ENCODE data around the gene MYO1D. TPM values are rescaled to one million over a fixed set of nuclear protein-coding genes. Genes with fewer than 3 reads are reported as not detected.

The MYO1D gene
- total and polyA plus RNA-seq, 2 donors (not counting 3 experiments of a cell fraction or from before 2014, with no cell fraction given), result 37.8 to 85.5 TPM

DNA sequence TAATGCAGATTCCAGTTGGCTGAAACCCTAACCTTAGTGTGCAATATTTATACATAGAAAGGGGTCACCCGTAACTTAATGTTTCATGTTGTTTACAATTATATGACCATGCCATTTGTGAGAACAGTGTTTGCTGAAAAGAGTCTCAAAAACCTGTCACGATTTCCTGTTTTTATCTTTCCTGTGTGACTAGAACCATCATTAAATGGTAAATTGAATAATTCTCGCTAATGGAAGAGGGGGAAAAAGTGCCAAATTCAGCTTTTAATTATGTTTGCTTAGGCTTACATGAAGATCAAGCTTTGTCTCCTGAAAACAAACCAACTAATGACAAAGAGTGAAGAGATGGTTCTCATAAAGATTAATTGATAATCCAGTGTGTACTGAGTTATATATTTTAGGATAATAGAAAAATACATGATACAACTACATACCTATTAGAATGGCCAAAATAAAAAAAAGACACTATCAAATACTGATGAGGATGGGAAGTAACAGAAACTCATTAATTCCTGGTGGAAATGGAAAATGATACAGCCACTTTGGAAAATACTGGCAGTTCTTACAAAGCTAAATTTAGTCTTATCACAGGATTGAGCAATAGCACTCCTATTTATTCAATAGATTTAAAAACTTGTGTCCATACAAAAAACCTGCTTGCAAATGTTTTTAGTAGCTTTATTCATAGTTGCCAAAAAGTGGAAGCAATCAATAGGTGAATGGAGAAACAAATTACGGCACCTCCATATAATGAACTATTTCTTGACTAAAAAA, 248.5 kb downstream of the MYO1D start:
- intact Hi-C loops (cut with micrococcal nuclease) (no loop called here), dilution Hi-C loops (cut with MboI; ENCODE audit: extremely low pct_ligation_motif_present, low sequenced_read_pairs) (no loop called here)
- no peak overlapping the region for H2AFZ ChIP-seq (ENCODE audit: low read depth, low read length)
- H3K79me2 ChIP-seq (ENCODE audit: control insufficient read depth, insufficient read depth, low read length), result no peaks in the 10 kb centered on the region
- no TSS peak for BruUV-seq (replicated peaks)
- no peaks in the 10 kb centered on the region for H3K36me3 ChIP-seq (ENCODE audit: control insufficient read depth in 2 of 2, extremely low read depth in 1 of 2, insufficient read depth in 2 of 2, low read length in 2 of 2)
- H3K9ac ChIP-seq (replicated peaks; ENCODE audit: extremely low read depth, insufficient read depth, low read length), result no peak overlapping the region
- no peaks in the 10 kb centered on the region for H3K9me3 ChIP-seq (replicated peaks; ENCODE audit: control insufficient read depth, insufficient read depth, low read length)
- H3K27me3 ChIP-seq (ENCODE audit: control insufficient read depth in 2 of 2, insufficient read depth in 2 of 2, low read length in 2 of 2), result no peaks in the 10 kb centered on the region
- H3K9me1 ChIP-seq (replicated peaks; ENCODE audit: control insufficient read depth, extremely low read depth, insufficient read depth, low read length), result no peaks in the 10 kb centered on the region
- H3K4me2 ChIP-seq (ENCODE audit: insufficient read depth, low read length), result no peak overlapping the region
- no peak overlapping the region for H3K4me3 ChIP-seq (replicated peaks in 1 of 3; ENCODE audit: insufficient read depth in 1 of 3, low read depth in 1 of 3, low read length in 3 of 3)
- H3K27ac ChIP-seq (ENCODE audit: insufficient read depth, low read depth, low read length), result no peak overlapping the region
- no peaks in the 10 kb centered on the region for H3K4me1 ChIP-seq (ENCODE audit: control insufficient read depth, extremely low read depth, insufficient read depth, low read length)
- FAIRE-seq (no peak), DNase-seq (ENCODE audit: low read depth, low spot score) (no peak)
- TF ChIP-seq, protein P1, sequence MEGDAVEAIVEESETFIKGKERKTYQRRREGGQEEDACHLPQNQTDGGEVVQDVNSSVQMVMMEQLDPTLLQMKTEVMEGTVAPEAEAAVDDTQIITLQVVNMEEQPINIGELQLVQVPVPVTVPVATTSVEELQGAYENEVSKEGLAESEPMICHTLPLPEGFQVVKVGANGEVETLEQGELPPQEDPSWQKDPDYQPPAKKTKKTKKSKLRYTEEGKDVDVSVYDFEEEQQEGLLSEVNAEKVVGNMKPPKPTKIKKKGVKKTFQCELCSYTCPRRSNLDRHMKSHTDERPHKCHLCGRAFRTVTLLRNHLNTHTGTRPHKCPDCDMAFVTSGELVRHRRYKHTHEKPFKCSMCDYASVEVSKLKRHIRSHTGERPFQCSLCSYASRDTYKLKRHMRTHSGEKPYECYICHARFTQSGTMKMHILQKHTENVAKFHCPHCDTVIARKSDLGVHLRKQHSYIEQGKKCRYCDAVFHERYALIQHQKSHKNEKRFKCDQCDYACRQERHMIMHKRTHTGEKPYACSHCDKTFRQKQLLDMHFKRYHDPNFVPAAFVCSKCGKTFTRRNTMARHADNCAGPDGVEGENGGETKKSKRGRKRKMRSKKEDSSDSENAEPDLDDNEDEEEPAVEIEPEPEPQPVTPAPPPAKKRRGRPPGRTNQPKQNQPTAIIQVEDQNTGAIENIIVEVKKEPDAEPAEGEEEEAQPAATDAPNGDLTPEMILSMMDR (IDR thresholded peaks at IDR 0.05; ENCODE audit: extremely low read depth in 1 of 2, insufficient read depth in 1 of 2, low read depth in 1 of 2, low read length in 2 of 2), result no peak
- TF ChIP-seq MYC (IDR thresholded peaks at IDR 0.05; ENCODE audit: low read depth, low read length) (no peak), GATA2 (IDR thresholded peaks at IDR 0.05; ENCODE audit: insufficient read depth, insufficient read length, low read depth, low read length) (no peak)
- H4K20me1 ChIP-seq (replicated peaks; ENCODE audit: control insufficient read depth, extremely low read depth, insufficient read depth, low read length), result no peaks in the 10 kb centered on the region
- ChIA-PET POLR2A (no interaction called here), CTCF (no interaction called here)

DNA sequence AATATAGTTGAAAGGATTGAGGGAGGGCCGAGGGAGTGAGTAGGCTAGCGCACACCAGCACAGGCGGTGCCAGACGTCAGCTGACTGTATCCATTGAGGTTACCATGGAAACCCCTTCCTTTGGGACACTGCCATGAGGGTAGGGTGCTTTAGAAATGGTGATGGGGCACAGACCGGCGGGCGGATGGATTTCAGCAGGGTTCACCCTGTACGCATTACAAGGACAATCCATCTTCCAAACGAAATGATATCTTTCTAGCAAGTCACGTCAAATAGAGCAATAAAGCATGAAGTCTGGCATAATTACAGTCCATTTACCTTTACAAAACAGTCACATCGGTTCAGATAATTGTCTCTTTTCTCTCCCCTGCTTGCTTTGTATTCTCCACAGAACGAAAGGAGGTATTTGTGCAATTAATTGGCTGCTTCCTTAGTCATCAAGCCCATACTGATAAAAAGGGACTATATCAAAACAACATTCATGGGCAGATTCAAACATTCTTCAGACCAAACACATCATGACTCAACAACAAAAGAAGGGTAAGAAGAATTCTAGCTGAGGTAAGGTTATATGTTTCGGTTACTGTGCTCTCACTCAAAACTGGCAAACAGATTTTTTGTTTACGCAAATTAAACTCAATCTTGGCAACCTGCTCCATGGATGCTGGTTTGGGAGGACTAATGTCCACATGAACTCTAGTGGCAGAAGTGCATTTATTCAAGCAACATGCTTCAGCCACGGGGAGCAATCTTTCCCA, 249.5 kb downstream of the MYO1D start:
- FAIRE-seq, result no peak
- POLR2A ChIA-PET, result no interaction called here
- intact Hi-C loops (cut with micrococcal nuclease), result no loop called here
- Histone ChIP-seq H3K4me3 (replicated peaks in 1 of 3; ENCODE audit: insufficient read depth in 1 of 3, low read depth in 1 of 3, low read length in 3 of 3) (no peak overlapping the region), H3K4me1 (ENCODE audit: control insufficient read depth, extremely low read depth, insufficient read depth, low read length) (peaks cover 4% of the 10 kb centered on the region), H3K79me2 (ENCODE audit: control insufficient read depth, insufficient read depth, low read length) (no peaks in the 10 kb centered on the region), H3K9ac (replicated peaks; ENCODE audit: extremely low read depth, insufficient read depth, low read length) (no peak overlapping the region), H3K27me3 (ENCODE audit: control insufficient read depth in 2 of 2, insufficient read depth in 2 of 2, low read length in 2 of 2) (no peaks in the 10 kb centered on the region), H3K4me2 (ENCODE audit: insufficient read depth, low read length) (no peak overlapping the region), H4K20me1 (replicated peaks; ENCODE audit: control insufficient read depth, extremely low read depth, insufficient read depth, low read length) (no peaks in the 10 kb centered on the region), H3K9me1 (replicated peaks; ENCODE audit: control insufficient read depth, extremely low read depth, insufficient read depth, low read length) (no peaks in the 10 kb centered on the region), H3K9me3 (replicated peaks; ENCODE audit: control insufficient read depth, insufficient read depth, low read length) (no peaks in the 10 kb centered on the region), H3K36me3 (ENCODE audit: control insufficient read depth in 2 of 2, extremely low read depth in 1 of 2, insufficient read depth in 2 of 2, low read length in 2 of 2) (no peaks in the 10 kb centered on the region), H2AFZ (ENCODE audit: low read depth, low read length) (no peak overlapping the region), H3K27ac (ENCODE audit: insufficient read depth, low read depth, low read length) (no peak overlapping the region)
- no peak for TF ChIP-seq JUN (IDR thresholded peaks at IDR 0.05; ENCODE audit: borderline replicate concordance, insufficient read depth, insufficient read length, low read depth)
- no peak for TF ChIP-seq GATA2 (IDR thresholded peaks at IDR 0.05; ENCODE audit: insufficient read depth, insufficient read length, low read depth, low read length)
- TF ChIP-seq MYC (IDR thresholded peaks at IDR 0.05; ENCODE audit: low read depth, low read length), result no peak
- no peak for TF ChIP-seq POLR2AphosphoS5 (IDR thresholded peaks at IDR 0.05; ENCODE audit: insufficient read depth, low read depth, low read length)
- no peak for TF ChIP-seq FOS (IDR thresholded peaks at IDR 0.05; ENCODE audit: borderline replicate concordance, insufficient read depth, low read length)
- no peak for TF ChIP-seq POLR2A (IDR thresholded peaks at IDR 0.05; ENCODE audit: low read depth, low read length)
- no peak for TF ChIP-seq EZH2 (IDR thresholded peaks at IDR 0.05; ENCODE audit: borderline replicate concordance, low read depth, low read length, severe bottlenecking)
- TF ChIP-seq, protein P2, sequence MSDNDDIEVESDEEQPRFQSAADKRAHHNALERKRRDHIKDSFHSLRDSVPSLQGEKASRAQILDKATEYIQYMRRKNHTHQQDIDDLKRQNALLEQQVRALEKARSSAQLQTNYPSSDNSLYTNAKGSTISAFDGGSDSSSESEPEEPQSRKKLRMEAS (IDR thresholded peaks at IDR 0.05; ENCODE audit: insufficient read depth, insufficient read length), result no peak
- TF ChIP-seq, protein P1 (IDR thresholded peaks at IDR 0.05; ENCODE audit: extremely low read depth in 1 of 2, insufficient read depth in 1 of 2, low read depth in 1 of 2, low read length in 2 of 2), result no peak
- CTCF ChIA-PET, result no interaction called here
- dilution Hi-C loops (cut with MboI; ENCODE audit: extremely low pct_ligation_motif_present, low sequenced_read_pairs), result no loop called here
- DNase-seq (ENCODE audit: low read depth, low spot score), result no peak
- BruUV-seq (replicated peaks), result no TSS peak
